Left renal cortex interstitium (tissue), 4 donors: ENCODE results near the gene BTBD16. TPM values are rescaled to one million over a fixed set of nuclear protein-coding genes. Genes with fewer than 3 reads are reported as not detected.

ENCODE experiments used
- DNase-seq, 4 donors: peaks; one replicate each; pipeline ENCODE4 v3.0.0-alpha.2; 2013; ENCODE audit warnings: low read depth in 4 of 4, low spot score in 2 of 4, missing footprints in 1 of 4
- polyA plus RNA-seq, 4 donors: library from polyadenylated mRNA; unstranded; fragments of 120-200 nt; gene quantifications; one replicate each; pipeline ENCODE4 v1.2.1, GENCODE V29; 2013; ENCODE audit not compliant: insufficient read length in 4 of 4

The BTBD16 gene
- polyA plus RNA-seq, 4 donors = 0.45 to 1.8 (median 1.1) TPM

- no peak for DNase-seq
These were observed 67.7 kb downstream of the BTBD16 start for GRCh38 chr10:122338609-122339441.

DNA sequence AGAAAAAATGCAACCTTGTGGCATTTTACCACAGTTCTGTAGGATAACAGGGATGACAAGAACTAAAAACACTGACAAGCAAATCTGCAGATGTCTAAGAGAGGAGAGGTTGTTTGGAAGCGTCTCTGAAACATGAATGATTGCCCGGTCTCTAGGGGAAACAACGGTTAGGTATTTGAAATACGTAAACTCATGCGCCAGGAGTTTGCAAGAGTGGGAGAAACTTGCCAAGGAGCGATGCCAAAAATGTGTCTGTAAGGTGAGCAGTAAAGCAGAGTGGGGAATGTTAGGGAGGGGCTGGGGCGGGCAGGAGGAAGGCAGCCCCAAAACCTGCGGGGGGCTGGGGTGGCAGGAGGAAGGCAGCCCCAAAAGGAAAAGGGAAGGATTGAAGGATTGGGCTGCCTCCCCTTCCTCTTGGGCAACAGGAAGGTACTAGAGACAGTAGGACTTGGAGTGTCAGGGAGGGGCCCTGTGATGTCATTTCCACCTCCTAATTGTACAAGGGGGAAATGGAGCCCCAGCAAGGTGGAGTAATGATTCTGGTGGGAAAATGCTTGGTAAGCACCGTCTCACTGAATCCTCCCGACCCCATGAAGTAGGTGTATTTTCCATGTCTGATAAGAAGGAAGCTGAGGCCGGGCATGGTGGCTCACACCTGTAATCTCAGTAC lies 70.2 kb downstream of the BTBD16 start:
- no peak for DNase-seq

- DNase-seq = no peak
These were observed 71.4 kb downstream of the BTBD16 start for GRCh38 chr10:122342293-122343134.

DNA sequence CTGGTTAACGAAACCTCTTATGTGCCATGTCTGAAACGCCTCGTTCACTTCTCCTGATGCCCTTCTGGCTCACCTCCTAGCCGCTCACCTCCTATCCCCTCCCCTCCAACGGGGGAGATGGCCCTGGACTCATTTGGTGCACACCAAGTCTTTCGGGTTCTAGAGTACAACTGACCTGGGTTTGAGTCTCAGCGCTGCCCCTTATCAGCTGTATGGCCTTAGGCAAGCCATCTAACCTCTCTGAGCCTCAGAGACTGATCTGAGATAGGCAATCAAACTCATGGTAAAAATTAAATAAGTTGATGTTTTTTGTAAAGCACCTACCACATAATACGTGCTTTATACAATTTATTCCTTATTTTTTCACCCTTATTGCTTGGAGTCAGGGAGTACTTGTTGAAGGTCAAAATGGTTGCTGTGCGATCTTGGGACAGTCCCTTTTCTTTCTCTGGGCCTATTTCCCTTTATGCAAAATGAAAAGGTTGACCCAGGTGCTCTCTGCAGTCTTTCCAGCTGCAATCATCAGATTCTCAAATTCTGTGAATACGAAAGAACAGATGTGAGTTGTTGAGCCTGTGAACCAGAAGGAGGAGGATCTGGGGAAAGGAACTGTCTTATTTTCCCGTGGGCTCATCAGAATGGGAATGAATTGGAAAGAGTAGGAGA lies 72.2 kb downstream of the BTBD16 start:
- no peak for DNase-seq

- no peak for DNase-seq
These were observed 72.8 kb downstream of the BTBD16 start for GRCh38 chr10:122343936-122344335.

DNA sequence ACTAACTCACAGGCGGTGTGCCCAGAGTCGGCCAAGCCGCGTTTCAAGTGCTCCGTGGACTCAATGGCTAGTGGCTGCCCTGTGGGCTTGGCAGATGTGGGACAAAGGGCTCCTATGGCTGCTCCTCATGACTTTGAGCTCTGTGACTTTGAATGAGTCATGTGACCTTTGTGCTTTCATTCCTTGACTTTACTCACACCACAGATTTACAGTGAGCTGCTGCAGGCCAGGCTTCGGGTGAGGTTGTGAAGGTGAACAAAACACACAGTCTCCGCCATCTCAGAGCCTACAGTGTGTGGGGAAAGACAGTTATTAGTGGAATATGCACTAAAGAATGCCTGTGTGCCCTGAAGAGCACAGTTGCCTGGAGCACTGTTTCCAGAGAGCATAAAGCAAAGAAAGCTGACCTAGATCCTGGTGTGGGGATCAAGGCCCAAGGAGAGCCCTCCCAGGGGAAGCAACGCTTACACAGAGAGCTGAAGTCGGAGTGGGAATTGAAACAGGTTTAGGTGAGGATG lies 73.7 kb downstream of the BTBD16 start:
- DNase-seq = no peak

GRCh38 chr10:122346326-122346950 lies 75.3 kb downstream of the BTBD16 start:
- no peak for DNase-seq

DNA sequence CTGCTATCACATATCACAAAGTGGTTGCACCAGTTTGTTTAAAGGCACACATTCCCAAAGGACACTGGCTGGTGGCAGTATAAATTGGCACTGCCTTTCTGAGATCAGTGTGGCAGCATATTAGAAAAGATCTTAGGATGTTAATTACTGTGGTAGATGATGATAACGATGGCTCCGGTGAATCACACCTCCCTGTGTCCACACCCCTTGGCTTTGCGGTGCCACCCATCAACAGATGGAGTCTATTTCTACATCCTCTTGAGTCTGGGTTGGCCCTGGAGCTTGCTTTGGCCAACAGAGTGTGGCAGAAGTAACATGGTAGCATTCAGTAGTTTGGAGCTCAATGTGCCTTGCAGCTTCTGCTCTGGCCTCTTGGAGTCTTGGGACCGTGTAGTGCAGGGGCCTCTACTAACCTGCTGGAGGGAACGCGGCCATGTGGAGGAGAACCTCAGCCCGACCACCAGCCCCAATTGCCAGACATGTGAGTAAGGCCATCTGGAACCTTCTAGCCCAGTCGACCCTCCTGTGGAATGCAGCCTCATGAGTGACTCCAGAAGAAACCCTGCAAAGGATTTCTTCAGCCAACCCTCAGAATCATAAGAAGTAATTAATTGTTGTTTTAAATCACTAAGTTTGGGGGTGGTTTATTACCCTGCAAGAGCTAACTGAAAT lies 76.2 kb downstream of the BTBD16 start:
- DNase-seq = no peak

- peak; percentile 34 to 73 (median 50) for DNase-seq
These were observed 77.4 kb downstream of the BTBD16 start for GRCh38 chr10:122348512-122348911.

DNA sequence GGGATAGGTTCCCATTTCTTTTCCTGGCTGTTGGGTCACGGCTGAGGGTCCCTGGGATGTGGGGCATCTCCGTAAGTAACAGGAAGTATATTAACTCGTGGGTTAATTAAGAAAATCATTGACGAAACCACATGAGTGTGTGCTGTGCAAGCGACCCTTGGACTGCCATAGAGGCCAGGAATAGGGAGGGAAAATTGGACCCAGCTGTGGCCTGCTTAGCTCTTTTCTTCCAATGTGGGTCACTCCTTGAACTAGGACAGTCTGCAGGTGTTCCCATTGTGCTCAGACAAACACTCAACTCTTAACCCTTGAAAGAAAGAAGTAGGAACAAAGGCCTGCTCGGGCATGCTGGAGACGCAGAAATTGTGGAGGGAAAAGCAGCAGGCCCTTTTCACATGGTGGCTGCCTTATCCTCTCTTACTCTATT lies 77.9 kb downstream of the BTBD16 start:
- DNase-seq = peak in 1 of 4 donors; percentile 65

GRCh38 chr10:122349758-122350369 lies 78.8 kb downstream of the BTBD16 start:
- DNase-seq = no peak

DNA sequence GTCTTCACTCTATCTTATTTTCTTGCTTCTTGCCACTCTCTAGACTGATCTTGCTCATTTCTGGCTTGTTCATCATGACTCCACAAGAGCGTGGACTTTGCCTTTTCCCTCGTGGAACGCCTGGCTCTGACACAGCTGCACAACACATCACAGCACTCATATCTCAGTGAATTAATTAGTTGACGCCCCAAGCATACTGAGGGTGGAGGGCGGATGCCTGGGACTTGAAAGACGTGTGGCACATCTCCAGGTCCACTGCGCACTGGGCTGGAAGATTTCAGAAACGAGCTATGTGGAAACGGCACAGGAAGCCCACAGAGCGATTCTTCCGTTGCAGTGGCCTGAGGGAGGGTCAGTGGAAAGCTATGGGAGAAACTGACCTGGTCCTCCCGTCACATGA lies 79.8 kb downstream of the BTBD16 start:
- no peak for DNase-seq

- DNase-seq = no peak
These were observed 81.9 kb downstream of the BTBD16 start for GRCh38 chr10:122352817-122353525.

- no peak for DNase-seq
These were observed 83.3 kb downstream of the BTBD16 start for GRCh38 chr10:122354383-122354782.

DNA sequence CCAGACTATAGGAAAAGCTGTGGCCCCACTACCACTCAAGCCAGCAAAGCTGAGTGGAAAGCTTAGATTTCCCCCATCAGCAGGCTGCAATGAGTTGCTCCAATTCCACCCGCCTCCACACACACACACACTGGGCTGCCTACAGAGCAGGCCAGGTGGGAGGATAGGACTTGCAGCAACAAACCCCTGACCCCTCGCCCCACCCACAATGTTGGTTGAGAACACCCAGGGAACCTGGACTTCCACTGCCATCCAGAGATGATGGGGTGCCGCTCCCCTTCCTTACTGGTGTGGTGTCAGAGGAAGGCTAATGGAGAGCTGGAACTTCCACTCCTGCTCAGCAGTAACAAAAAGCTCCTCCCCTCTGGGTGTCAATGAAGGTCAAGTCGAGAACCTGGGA lies 86.6 kb downstream of the BTBD16 start:
- DNase-seq = no peak

GRCh38 chr10:122359621-122360020 lies 88.5 kb downstream of the BTBD16 start:
- DNase-seq = no peak

DNA sequence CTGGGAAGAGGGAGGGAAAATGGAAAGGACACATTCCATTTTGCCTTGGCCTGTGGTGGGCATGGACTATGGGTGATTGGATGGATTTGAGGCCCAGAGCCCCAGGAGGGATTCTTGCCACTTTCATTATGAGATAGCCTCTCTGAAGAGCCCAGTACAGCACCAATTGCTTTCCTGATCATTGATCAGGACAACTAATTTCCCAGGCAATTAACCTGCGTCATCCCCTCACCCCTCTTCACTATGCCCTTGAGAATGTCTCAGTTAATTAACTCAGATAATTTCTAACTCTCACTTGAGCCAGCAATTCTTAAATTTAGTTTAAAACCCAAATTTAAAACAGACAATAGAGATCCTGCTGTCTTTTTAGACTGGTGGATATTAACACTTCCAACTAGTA lies 90.0 kb downstream of the BTBD16 start:
- DNase-seq = no peak

- DNase-seq = no peak
These were observed 91.0 kb downstream of the BTBD16 start for GRCh38 chr10:122362031-122362592.
